NCI-H2196 (cell line): ENCODE data around the gene SCARF1.

Experiments
- DNase-seq: peaks from one replicate; lab custom pipeline; 2025; ENCODE audit not compliant: unreplicated experiment; lab: John Stamatoyannopoulos, UW

SCARF1 gene

GRCh38 chr17:1648963-1649843 is 3.7 kb upstream of the SCARF1 start:
- DNase-seq = peak; percentile 83

- no peak for DNase-seq
Measured at GRCh38 chr17:1648173-1648962, 2.8 kb upstream of the SCARF1 start.

GRCh38 chr17:1647802-1648171 is 2.3 kb upstream of the SCARF1 start:
- DNase-seq = no peak

- DNase-seq = no peak
Measured at GRCh38 chr17:1646199-1646875, 805 bp upstream of the SCARF1 start.

GRCh38 chr17:1644493-1645206 is 882 bp downstream of the SCARF1 start:
- no peak for DNase-seq

GRCh38 chr17:1643999-1644492 is 1.5 kb downstream of the SCARF1 start:
- DNase-seq = no peak

- DNase-seq = peak; percentile 63
Measured at GRCh38 chr17:1643293-1643998, 2.1 kb downstream of the SCARF1 start.

- no peak for DNase-seq
Measured at GRCh38 chr17:1641065-1641403, 4.5 kb downstream of the SCARF1 start.

- DNase-seq = peak; percentile 34
Measured at GRCh38 chr17:1640329-1641064, 5.0 kb downstream of the SCARF1 start.

- DNase-seq = peak; percentile 70
Measured at GRCh38 chr17:1639549-1640180, 5.9 kb downstream of the SCARF1 start.

- no peak for DNase-seq
Measured at GRCh38 chr17:1638624-1639300, 6.8 kb downstream of the SCARF1 start.

GRCh38 chr17:1638171-1638590 is 7.4 kb downstream of the SCARF1 start:
- peak; percentile 23 for DNase-seq

- DNase-seq = no peak
Measured at GRCh38 chr17:1636732-1637285, 8.7 kb downstream of the SCARF1 start.

GRCh38 chr17:1635675-1636465 is 9.7 kb downstream of the SCARF1 start:
- no peak for DNase-seq

- DNase-seq = no peak
Measured at GRCh38 chr17:1634841-1635650, 10.5 kb downstream of the SCARF1 start.

- no peak for DNase-seq
Measured at GRCh38 chr17:1630662-1631061, 14.9 kb downstream of the SCARF1 start.
